ENCODE results near the gene SUPT3H. TPM values are rescaled to one million over a fixed set of nuclear protein-coding genes. Genes with fewer than 3 reads are reported as not detected.

The SUPT3H gene
- total RNA-seq, 4 donors from 2014 or later: 1.6 to 5.6 (median 3.8) TPM

GRCh38 chr6:45036103-45036502 is 341.6 kb downstream of the SUPT3H start:
- WGBS, 2 donors: 95% methylated on average over 3 of the region's 3 CpGs
- DNase-seq (ENCODE audit: low spot score in 2 of 2): no peak
- no peak overlapping the region for H3K4me3 ChIP-seq (ENCODE audit: low read depth, poor library complexity, severe bottlenecking)
- TF ChIP-seq POLR2A (IDR thresholded peaks at IDR 0.05): no peak
- no peak for TF ChIP-seq CTCF (IDR thresholded peaks at IDR 0.05)
- intact Hi-C loops (cut with DNase I; ENCODE audit: low total_unique reads): no loop called here

GRCh38 chr6:45032426-45032825 is 345.3 kb downstream of the SUPT3H start:
- intact Hi-C loops (cut with DNase I; ENCODE audit: low total_unique reads): no loop called here
- TF ChIP-seq CTCF (IDR thresholded peaks at IDR 0.05) (no peak), POLR2A (IDR thresholded peaks at IDR 0.05) (no peak)
- DNase-seq (ENCODE audit: low spot score in 2 of 2): no peak
- WGBS, 2 donors: 95 to 97% methylated on average over 2 of the region's 2 CpGs
- no peak overlapping the region for H3K4me3 ChIP-seq (ENCODE audit: low read depth, poor library complexity, severe bottlenecking)

GRCh38 chr6:45031601-45032000 is 346.1 kb downstream of the SUPT3H start:
- intact Hi-C loops (cut with DNase I; ENCODE audit: low total_unique reads): no loop called here
- TF ChIP-seq POLR2A (IDR thresholded peaks at IDR 0.05) (no peak), CTCF (IDR thresholded peaks at IDR 0.05) (no peak)
- WGBS, 2 donors: 94 to 97% methylated on average over 1 of the region's 1 CpG
- no peak for DNase-seq (ENCODE audit: low spot score in 2 of 2)
- no peak overlapping the region for H3K4me3 ChIP-seq (ENCODE audit: low read depth, poor library complexity, severe bottlenecking)

- TF ChIP-seq CTCF (IDR thresholded peaks at IDR 0.05) (no peak), POLR2A (IDR thresholded peaks at IDR 0.05) (no peak)
- no peak overlapping the region for H3K4me3 ChIP-seq (ENCODE audit: low read depth, poor library complexity, severe bottlenecking)
- DNase-seq (ENCODE audit: low spot score in 2 of 2): no peak
- intact Hi-C loops (cut with DNase I; ENCODE audit: low total_unique reads): no loop called here
- 75 to 87% methylated on average over 4 of the region's 4 CpGs for WGBS, 2 donors
Measured at GRCh38 chr6:45027126-45027525, 350.6 kb downstream of the SUPT3H start.

GRCh38 chr6:45026003-45026516 is 351.7 kb downstream of the SUPT3H start:
- no peak for DNase-seq (ENCODE audit: low spot score in 2 of 2)
- intact Hi-C loops (cut with DNase I; ENCODE audit: low total_unique reads): no loop called here
- H3K4me3 ChIP-seq (ENCODE audit: low read depth, poor library complexity, severe bottlenecking): no peak overlapping the region
- TF ChIP-seq CTCF (IDR thresholded peaks at IDR 0.05) (no peak), POLR2A (IDR thresholded peaks at IDR 0.05) (no peak)
- WGBS, 2 donors: 97 to 98% methylated on average over 2 of the region's 2 CpGs

- intact Hi-C loops (cut with DNase I; ENCODE audit: low total_unique reads): no loop called here
- WGBS, 2 donors: 94 to 100% methylated on average over 3 of the region's 3 CpGs
- H3K4me3 ChIP-seq (ENCODE audit: low read depth, poor library complexity, severe bottlenecking): no peak overlapping the region
- DNase-seq (ENCODE audit: low spot score in 2 of 2): no peak
- TF ChIP-seq CTCF (IDR thresholded peaks at IDR 0.05) (no peak), POLR2A (IDR thresholded peaks at IDR 0.05) (no peak)
Measured at GRCh38 chr6:45024610-45025009, 353.1 kb downstream of the SUPT3H start.

All from lower leg skin (tissue), 4 donors.